Smooth muscle cell (in vitro differentiated cells): ENCODE data around the gene ROBO1. TPM values are rescaled to one million over a fixed set of nuclear protein-coding genes. Genes with fewer than 3 reads are reported as not detected.

Source experiments
- DNase-seq: peaks from one replicate; lab custom pipeline; 2025; ENCODE audit not compliant: unreplicated experiment; lab: John Stamatoyannopoulos, UW
- H2AFZ ChIP-seq: fragments of 200-600 bp; sonication (generic); 2 replicates; pipeline ENCODE4 v1.6.0; 2016; ENCODE audit warnings: antibody characterized with exemption, low read depth, mild to moderate bottlenecking
- H3F3A ChIP-seq: fragments of 200-600 bp; sonication (generic); 2 replicates; pipeline ENCODE4 v1.6.0; 2017; ENCODE audit warnings: antibody characterized with exemption, low read depth
- H3K27ac ChIP-seq: fragments of 200-600 bp; sonication (generic); 2 replicates; pipeline ENCODE4 v1.5.1; 2016; ENCODE audit warnings: low read depth, mild to moderate bottlenecking
- H3K27me3 ChIP-seq: fragments of 200-600 bp; sonication (generic); 2 replicates; pipeline ENCODE4 v1.6.1; 2016; ENCODE audit warnings: low read depth, mild to moderate bottlenecking
- H3K36me3 ChIP-seq: fragments of 200-600 bp; sonication (generic); 2 replicates; pipeline ENCODE4 v1.5.1; 2016; ENCODE audit warnings: low read depth
- H3K4me1 ChIP-seq: fragments of 200-600 bp; sonication (generic); 2 replicates; pipeline ENCODE4 v1.5.1; 2016; ENCODE audit warnings: low read depth
- H3K4me2 ChIP-seq: fragments of 200-600 bp; sonication (generic); 2 replicates; pipeline ENCODE4 v1.6.0; 2016; ENCODE audit warnings: mild to moderate bottlenecking
- H3K4me3 ChIP-seq: fragments of 200-600 bp; sonication (generic); 2 replicates; pipeline ENCODE4 v1.5.1; 2016; ENCODE audit warnings: mild to moderate bottlenecking
- H3K79me2 ChIP-seq: fragments of 200-600 bp; sonication (generic); 2 replicates; pipeline ENCODE4 v1.6.0; 2016; ENCODE audit warnings: low read depth, mild to moderate bottlenecking
- H3K9ac ChIP-seq: fragments of 200-600 bp; sonication (generic); 2 replicates; pipeline ENCODE4 v1.6.0; 2016; ENCODE audit warnings: low read depth
- H3K9me3 ChIP-seq: fragments of 200-600 bp; sonication (generic); replicated peaks from 2 replicates; pipeline ENCODE4 v1.5.1; 2016; ENCODE audit warnings: low read depth
- H4K20me1 ChIP-seq: fragments of 200-600 bp; sonication (generic); 2 replicates; pipeline ENCODE4 v1.6.0; 2016; ENCODE audit warnings: low read depth
- WGBS: methylation state at CpG from one replicate; pipeline ENCODE4 v1.1.7; 2016; ENCODE audit warnings: low lambda C conversion rate; 5-methylcytosine and 5-hydroxymethylcytosine counted together
- polyA plus RNA-seq: library from polyadenylated mRNA; unstranded; fragments of >200 nt; fragmentation: Nextera tagmentation; extraction: Ambion mirVana; gene quantifications from 2 replicates; pipeline ENCODE4 v1.2.1, GENCODE V29; 2016
- total RNA-seq: library from RNA; depleted of rRNA; stranded (reverse); fragments of >200 nt; gene quantifications from 2 replicates; pipeline ENCODE4 v1.2.3, GENCODE V29; 2014
- TF ChIP-seq, protein P1 (sequence below): fragments of 200-600 bp; sonication (generic); IDR thresholded peaks from 2 replicates; pipeline ENCODE4 v1.5.1; 2017; ENCODE audit warnings: borderline replicate concordance, mild to moderate bottlenecking, antibody characterized with exemption; ENCODE audit not compliant: insufficient read depth, poor library complexity, severe bottlenecking

Gene ROBO1
- total and polyA plus RNA-seq, 2 experiments from 2014 or later, result 30.5 to 79.5 TPM

DNA sequence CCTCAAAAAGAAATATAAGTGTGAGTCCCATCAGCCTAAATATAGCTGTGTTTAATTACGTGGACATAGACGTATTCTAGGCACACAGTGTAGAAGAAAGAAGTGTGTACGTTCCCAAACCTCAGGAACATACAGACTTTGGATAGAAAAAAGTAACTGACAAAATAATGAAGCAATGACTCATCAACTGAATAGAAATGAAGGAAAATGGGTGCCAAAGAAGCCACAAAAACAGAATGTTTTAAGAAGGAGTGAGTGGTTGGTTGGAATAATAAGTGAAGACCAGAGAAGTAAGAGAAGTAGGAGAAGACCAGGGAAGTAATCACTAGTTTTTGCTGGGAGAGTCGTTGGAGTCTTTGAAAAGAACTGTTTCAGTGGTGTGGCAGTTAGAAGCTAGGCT lies 518.1 kb downstream of the ROBO1 start:
- no peak overlapping the region for H3K27ac ChIP-seq
- peaks cover 12% of the 10 kb centered on the region for H3K4me1 ChIP-seq
- no peaks in the 10 kb centered on the region for H3K79me2 ChIP-seq
- H4K20me1 ChIP-seq, result no peaks in the 10 kb centered on the region
- DNase-seq, result no peak
- no peaks in the 10 kb centered on the region for H3K36me3 ChIP-seq
- TF ChIP-seq, protein P1, sequence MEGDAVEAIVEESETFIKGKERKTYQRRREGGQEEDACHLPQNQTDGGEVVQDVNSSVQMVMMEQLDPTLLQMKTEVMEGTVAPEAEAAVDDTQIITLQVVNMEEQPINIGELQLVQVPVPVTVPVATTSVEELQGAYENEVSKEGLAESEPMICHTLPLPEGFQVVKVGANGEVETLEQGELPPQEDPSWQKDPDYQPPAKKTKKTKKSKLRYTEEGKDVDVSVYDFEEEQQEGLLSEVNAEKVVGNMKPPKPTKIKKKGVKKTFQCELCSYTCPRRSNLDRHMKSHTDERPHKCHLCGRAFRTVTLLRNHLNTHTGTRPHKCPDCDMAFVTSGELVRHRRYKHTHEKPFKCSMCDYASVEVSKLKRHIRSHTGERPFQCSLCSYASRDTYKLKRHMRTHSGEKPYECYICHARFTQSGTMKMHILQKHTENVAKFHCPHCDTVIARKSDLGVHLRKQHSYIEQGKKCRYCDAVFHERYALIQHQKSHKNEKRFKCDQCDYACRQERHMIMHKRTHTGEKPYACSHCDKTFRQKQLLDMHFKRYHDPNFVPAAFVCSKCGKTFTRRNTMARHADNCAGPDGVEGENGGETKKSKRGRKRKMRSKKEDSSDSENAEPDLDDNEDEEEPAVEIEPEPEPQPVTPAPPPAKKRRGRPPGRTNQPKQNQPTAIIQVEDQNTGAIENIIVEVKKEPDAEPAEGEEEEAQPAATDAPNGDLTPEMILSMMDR, result no peak
- WGBS, result 87% methylated on average over 4 of the region's 4 CpGs
- H3K27me3 ChIP-seq, result no peaks in the 10 kb centered on the region
- no peak overlapping the region for H3K4me2 ChIP-seq
- no peaks in the 10 kb centered on the region for H3K9me3 ChIP-seq
- H2AFZ ChIP-seq, result no peak overlapping the region
- no peaks in the 10 kb centered on the region for H3F3A ChIP-seq
- no peak overlapping the region for H3K9ac ChIP-seq
- H3K4me3 ChIP-seq, result no peak overlapping the region

DNA sequence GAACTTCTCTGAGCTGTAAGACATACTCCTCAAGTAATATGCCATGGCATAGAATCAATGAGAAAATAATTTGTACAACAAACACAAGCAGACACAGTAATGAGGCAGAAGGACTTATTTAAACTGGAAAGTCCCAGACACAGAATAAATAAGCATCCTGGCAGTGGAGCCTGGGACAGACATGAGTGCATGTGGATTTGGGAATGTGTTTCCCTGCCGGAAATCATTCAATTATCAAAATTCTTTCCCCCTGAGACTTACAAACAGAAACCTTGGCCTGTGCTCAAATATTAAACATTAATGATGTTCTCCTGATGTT lies 520.1 kb downstream of the ROBO1 start:
- no peak overlapping the region for H3K4me3 ChIP-seq

GRCh38 chr3:79246875-79247724 lies 520.7 kb downstream of the ROBO1 start:
- Histone ChIP-seq H3K4me2 (no peak overlapping the region), H3K9me3 (no peaks in the 10 kb centered on the region), H3K9ac (no peak overlapping the region), H3K27ac (peak overlapping the region; percentile 60), H4K20me1 (no peaks in the 10 kb centered on the region), H2AFZ (peak overlapping the region; percentile 35), H3K4me1 (peaks cover 12% of the 10 kb centered on the region), H3K4me3 (no peak overlapping the region), H3K27me3 (no peaks in the 10 kb centered on the region), H3K79me2 (no peaks in the 10 kb centered on the region), H3F3A (no peaks in the 10 kb centered on the region), H3K36me3 (no peaks in the 10 kb centered on the region)
- TF ChIP-seq, protein P1, result no peak
- 81% methylated on average over 8 of the region's 8 CpGs for WGBS
- no peak for DNase-seq

More for the DNA sequence above, 520.1 kb downstream of the ROBO1 start:
- Histone ChIP-seq H4K20me1 (no peaks in the 10 kb centered on the region), H3K27me3 (no peaks in the 10 kb centered on the region), H3K79me2 (no peaks in the 10 kb centered on the region), H3K36me3 (no peaks in the 10 kb centered on the region), H2AFZ (peak overlapping the region; percentile 35), H3F3A (no peaks in the 10 kb centered on the region), H3K9me3 (no peaks in the 10 kb centered on the region), H3K4me1 (peaks cover 12% of the 10 kb centered on the region), H3K9ac (no peak overlapping the region), H3K4me2 (no peak overlapping the region), H3K27ac (peak overlapping the region; percentile 60)
- TF ChIP-seq, protein P1, result no peak
- 59% methylated on average over 1 of the region's 1 CpG for WGBS
- DNase-seq, result no peak
